SIG-M5 treated with dmso at 0.1 percent for 504 hours (cell line): ENCODE measurements around the gene CCNE1.
A peak's percentile ranks its signal among the peaks of the same experiment; 100 is the strongest.

Source experiments
- DNase-seq: peaks from one replicate; lab custom pipeline; 2025; ENCODE audit not compliant: unreplicated experiment; lab: John Stamatoyannopoulos, UW

Gene CCNE1

DNA sequence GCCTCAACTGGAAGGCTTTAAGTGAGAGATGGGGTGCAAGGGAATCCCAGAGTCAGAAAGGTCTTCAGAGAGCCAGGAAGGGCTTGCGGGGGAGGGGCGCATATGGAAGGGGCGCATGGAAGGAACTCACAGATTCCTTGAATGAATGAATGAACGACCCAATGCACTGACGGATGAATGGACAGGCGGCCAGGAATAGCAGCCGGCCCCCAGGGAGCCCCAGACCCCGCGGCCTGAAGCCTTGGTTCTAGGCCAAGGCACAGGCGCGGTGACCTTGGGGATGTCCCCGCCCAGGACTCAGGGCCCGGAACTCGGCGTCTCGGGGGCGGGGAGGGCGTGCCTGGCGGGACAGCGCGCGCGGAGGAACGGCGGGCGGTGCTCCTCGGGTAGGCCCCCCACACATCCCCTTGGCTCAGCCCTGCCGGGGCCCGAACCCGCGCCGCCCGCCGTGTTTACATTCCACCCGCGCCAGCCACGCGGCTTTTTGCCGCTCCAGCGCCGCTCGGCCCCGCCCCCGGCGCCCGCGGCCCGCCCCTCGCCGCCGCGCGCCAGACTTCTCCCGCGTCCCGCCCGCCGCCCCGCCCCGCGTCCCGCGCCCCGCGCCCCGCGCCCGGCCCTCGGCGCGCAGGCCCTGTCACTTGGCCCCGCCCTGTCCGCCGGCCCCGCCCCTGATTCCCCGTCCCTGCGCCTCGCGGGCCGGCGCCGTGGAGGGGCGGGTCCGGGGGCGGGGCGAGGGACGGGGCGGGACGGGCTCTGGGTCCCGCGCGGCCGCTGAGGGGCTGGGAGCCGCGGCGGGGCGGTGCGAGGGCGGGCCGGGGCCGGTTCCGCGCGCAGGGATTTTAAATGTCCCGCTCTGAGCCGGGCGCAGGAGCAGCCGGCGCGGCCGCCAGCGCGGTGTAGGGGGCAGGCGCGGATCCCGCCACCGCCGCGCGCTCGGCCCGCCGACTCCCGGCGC lies at the start of gene CCNE1:
Gene CCNE1 (plus strand): TSS at position 867 of the 955 bp plus-strand sequence. CDS start 565 bp downstream, outside the sequence.
- DNase-seq, result peak; percentile 87

GRCh38 chr19:29763196-29763595 lies 48.6 kb upstream of the CCNE1 start:
- DNase-seq, result no peak

GRCh38 chr19:29764361-29764760 lies 47.4 kb upstream of the CCNE1 start:
- no peak for DNase-seq

GRCh38 chr19:29766100-29766499 lies 45.7 kb upstream of the CCNE1 start:
- no peak for DNase-seq

DNA sequence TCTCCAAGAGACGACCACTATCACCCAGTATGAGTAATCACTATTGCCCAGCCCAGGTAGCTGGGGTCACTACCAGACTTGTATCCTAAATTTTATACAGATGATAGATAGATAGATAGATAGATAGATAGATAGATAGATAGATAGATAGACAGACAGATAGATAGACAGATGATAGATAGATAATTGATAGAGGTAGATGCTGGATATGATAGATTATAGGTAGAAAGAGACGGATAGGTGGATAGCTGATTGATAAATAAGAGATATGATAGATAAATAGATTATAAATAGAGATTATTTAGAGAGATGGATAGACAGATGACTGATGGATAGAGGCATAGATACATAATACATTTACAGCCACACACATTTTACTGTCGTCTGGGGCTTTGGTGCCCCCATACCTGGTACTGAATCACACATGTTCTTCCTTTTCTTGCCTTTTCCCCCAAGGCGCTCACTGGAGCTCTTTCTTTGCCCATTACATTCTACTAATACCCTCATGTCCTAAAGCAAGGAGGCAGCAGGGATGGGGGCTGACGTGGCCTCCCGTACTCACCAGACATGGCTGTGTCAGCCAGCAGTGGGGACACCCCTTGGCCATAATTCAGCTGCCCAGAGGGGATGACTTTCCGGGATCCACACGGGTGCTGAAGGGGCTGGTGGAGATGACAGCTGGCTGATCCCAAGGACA lies 44.6 kb upstream of the CCNE1 start:
- no peak for DNase-seq

DNA sequence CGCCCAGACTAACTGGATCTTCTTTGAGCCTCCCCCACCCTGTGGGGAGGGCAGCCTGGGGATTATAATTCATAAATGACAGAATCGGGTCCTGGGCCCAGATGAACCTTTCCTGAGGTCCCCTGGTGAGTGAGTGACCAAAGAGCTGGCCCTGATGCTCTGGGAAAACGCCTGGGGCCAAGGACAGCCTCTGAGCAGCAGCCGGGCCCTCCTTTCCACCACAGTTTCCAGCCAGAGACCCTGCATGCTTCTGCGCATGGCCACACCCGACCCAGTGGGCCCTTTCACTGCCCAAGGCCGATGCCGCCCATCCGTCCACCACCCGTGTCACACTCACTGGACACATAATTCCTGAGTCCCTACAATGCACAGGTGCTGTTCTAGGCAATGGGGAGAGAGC lies 43.6 kb upstream of the CCNE1 start:
- no peak for DNase-seq

- no peak for DNase-seq
Measured at GRCh38 chr19:29769997-29770396, 41.8 kb upstream of the CCNE1 start.

DNA sequence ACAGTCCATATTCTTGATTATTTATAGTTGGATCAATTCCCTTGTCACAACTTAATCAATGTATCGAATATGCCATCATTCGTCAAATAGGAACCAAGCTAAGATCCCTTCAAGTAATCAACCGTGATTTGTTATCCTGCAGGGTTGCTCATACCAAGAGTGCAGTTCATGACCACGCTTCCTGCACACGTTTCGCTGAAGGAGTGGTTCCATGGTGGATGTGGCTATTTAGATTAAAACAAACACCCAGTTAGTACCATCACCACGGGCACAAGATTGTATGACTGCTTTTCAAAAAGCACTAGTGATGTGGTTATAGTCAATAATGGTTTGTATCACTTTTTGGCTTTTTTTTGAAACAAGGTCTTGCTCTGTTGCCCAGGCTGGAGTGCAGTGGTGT lies 41.1 kb upstream of the CCNE1 start:
- DNase-seq, result no peak

DNA sequence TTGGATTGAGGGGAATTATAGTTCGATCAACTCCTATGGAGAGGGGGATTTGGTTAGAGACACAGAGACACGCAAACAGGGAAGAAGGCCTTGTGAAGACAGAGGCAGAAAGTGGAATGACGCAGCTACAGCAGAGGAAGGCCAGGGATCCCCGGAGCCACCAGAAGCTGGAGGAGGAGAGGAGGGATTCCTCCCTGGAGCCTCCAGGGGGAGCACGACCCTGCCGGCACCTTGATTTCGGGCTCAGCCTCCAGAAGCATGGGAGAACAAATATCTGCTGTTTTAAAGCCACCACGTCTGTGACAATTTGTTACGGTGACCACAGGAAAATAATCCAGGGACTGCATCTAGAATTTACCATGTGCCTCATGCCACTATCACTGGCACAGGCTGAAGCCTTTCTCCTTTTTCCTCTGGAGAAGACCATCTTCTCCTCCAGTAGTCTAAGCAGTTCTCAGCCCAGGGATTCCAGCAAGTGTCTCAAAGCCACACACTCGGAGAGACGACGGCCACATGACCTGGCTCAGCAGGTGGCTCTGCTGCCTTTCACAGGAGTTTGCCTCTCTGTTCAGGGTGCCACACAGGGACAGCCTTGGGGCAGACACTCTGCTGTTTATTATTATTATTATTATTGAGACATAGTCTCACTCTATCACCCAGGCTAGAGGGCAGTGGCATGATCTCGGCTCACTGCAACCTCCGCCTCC lies 39.9 kb upstream of the CCNE1 start:
- peak; percentile 33 for DNase-seq

GRCh38 chr19:29772696-29773095 lies 39.1 kb upstream of the CCNE1 start:
- no peak for DNase-seq

GRCh38 chr19:29773141-29773540 lies 38.6 kb upstream of the CCNE1 start:
- DNase-seq, result no peak

- no peak for DNase-seq
Measured at GRCh38 chr19:29774126-29774525, 37.7 kb upstream of the CCNE1 start.

- DNase-seq, result no peak
Measured at GRCh38 chr19:29777781-29778309, 33.9 kb upstream of the CCNE1 start.

DNA sequence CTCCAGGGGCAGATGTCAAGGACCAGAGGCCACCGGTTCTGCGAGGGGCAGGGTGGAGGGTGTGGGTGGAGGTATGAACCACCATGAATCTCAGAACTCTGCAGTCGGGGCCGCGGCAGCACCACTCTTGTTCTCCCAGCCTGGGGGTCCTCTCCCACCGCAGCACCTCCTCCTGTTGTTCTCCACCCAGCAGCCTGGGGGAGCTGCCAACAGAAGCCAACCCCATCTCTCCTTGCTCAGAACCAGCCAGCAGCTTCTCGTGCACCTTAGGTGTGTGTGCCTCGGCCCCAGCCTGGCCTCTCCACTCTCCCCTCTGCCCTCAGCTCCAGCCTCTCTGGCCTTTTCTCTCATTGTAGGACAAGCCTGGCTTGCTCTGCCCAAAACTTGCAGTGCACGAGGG lies 31.9 kb upstream of the CCNE1 start:
- no peak for DNase-seq

GRCh38 chr19:29781386-29782259 lies 30.2 kb upstream of the CCNE1 start:
- no peak for DNase-seq

DNA sequence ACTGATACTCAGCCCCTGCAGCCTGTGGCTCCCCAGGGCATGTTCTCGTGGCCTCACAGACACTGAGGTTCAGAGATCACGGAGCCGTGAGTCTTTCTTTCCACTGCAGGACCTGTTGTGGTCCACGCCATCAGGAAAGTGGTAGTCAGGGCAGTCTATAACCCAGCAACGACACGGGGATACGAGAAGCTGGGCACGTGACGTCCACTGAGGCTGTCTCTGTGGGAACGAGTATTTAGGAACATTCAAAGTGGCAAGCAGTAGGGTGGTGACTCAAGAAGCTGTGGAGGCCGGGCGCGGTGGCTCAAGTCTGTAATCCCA lies 29.6 kb upstream of the CCNE1 start:
- DNase-seq, result no peak

- DNase-seq, result no peak
Measured at GRCh38 chr19:29783627-29784190, 28.1 kb upstream of the CCNE1 start.

- DNase-seq, result no peak
Measured at GRCh38 chr19:29784598-29785223, 27.1 kb upstream of the CCNE1 start.

DNA sequence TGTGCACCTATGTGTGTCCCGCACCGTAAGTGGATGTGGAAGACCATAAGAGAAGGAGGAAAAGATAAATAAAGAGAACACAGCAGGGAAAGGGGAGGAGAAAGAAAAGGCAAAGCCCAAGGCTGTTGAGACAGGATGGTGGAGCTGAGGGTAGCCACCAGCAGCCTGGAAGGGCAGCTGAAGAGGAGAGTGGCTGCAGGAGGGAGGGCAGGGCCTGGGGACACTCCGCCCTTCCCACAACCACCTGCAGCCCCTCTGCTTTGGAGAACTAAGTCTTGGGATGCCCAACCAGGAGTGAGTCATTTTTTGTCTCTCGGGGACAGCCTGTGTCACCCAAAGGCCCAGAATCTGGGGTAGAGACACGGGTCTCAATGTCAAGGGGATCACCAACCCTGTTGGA lies 26.4 kb upstream of the CCNE1 start:
- DNase-seq, result no peak
